GM18520 (cell line): ENCODE data around the gene CDH23.

Experiments used
- ATAC-seq: cut with Tn5 transposase; IDR thresholded peaks from one replicate; pipeline ENCODE4 v1.9.1; 2021; ENCODE audit not compliant: unreplicated experiment

The CDH23 gene

DNA sequence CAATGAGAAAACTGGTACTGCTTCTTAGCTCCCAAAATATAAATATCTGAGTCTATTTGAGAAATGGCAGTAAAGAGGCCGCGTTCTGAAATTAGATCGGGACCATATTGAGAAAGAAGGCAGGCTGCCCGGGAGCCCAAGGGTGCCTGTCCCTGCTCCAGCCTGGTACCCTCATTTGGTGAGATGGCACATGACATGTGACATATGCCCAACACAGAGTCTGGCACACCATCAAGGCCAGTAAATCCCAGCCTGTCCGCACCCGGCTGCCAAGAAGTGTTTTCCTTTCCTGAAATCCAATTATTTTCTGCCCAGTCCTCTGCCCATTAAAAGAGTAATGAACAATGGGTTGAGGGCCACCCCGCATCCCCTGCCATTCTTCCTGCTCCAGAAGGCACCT lies 66.4 kb downstream of the CDH23 start:
- ATAC-seq = no peak

DNA sequence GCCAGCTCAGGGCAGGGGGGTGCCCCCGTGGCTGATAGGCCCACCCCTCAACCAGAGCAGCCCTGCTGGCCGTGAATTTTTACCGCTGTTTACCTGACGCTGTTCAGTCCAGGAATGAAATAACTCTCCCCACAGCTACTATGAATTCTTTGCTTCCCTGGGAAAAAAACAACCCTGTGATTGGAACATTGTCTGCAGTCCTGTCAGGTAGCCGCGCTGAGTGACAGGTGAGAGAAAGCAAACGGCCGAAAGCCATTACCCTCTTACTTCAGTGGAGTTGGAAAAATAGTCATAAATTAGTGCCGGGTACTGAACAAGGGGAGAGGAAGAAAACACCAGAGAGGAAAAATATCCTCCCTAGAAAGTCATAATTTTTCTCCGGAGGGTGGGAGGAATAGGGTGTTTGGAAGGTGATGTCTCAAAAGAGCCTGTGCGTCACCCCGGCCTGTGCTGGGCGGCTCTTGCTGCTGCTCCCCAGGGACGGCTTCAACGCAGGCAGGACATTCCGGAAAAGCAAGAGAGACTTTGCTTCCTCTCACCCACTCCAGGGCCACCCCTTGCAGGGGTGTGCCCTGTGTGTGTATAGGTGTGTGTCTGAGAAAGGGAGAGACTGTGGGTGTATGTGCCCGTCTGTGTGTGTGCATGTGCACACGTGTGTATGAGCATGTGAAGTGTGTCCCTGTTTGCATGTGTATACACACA lies 69.0 kb downstream of the CDH23 start:
- no peak for ATAC-seq

DNA sequence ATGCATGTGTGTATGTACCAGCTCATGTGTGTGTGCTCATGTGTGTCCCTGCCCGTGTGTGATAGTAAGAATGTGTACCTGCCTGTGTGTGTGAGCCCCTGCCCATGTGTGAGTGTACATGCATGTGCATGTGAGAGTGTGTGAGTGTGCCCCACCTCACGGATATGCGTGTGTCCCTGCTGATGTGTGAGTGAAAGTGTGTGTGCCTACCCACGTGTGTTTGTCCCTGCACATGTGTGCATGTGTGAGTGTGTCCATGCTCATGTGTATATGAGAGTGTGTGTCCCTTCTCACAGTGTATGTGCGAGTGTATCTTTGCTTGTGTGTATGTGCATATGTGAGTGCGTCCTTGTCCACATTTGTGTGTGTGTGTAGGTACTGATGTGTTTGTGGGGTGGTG lies 69.6 kb downstream of the CDH23 start:
- no peak for ATAC-seq

DNA sequence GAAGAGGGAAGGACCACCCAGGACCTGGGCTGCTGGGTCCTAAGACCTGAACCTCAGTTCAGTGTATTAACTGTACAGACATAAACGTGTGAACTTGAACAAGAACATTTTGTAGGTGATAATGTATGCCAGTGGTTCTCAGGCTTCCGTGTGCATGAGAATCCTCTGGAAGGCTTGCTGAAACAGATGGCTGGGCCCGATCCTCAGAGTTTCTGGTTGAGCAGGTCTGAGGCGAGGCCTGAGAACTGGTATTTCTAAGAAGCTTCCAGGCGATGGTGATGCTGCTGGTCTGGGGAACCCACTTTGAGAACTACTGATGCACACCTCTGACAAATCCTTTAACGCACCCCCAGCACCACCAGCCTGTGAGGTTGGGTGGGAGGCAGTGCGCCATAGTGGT lies 70.4 kb downstream of the CDH23 start:
- no peak for ATAC-seq

DNA sequence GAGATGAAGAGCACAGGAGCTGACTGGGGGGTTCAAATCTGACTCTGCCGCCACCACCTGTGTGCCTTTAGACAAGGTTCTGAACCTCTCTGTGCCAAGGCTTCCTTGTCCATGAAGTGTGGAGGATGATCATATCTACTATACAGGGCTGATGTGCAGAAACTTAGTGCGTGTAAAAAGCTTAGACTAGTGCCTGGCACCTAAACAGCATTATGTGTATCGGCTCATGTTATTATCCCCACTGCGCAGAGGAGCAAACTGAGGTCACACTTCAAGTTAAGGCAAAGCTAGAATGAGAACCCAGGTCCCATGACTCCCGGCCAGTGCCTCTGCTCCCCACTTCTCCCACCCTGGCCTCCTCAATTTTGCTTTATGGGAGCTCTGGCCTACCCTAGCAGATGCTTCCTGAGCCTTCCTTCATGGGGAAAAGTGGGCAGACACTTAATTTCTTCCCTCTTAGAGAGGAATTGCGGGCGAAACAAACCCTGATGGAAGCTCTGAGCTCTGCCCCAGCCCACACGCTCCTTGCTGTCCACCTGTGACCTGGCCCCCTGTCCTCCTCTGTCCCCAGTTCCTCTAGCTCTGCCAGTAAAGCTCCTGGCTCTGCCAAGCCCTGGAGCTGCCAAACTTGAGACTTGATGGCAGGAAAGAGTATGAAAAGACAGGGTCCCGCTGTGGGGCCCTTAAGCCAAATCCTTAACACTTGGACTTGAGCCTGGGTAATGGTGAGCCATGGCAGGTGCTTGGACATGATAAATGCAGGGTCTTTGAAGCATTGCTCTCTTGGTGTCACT lies 71.0 kb downstream of the CDH23 start:
- ATAC-seq = no peak

DNA sequence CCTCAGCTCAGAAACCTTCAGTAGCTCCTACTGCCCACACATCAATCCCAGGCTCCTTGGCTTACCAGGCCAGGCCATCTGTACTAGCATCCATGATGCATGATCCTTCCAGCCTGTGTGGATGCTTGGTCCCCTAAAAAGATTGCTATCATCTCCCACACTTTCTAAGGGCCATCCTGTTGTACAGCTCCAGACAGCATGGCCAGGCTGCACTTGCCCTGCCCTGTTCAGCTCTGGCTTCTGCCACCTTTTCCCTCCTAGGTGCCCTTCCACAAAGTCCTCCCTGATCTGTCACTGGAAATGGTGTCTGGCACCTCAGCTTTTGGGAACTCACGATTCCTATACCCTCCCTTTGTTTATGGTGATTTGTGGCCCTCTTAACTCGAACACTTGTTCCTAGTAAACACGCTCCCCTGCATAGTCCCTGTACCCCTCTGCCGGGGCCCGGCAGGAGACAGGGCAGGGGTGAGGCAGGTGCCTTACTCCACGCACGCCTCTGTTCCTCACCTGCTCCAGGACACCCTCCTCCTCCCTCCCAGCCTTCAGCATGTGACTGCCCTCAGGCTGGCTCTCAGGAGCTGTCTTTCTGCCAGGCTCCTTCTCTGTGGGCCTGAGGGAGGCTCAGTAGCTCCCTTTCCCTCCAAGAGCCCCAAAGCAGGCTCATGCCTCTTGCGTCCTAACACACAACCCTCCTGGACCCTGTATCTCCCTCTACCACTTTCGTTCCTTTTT lies 71.8 kb downstream of the CDH23 start:
- no peak for ATAC-seq

DNA sequence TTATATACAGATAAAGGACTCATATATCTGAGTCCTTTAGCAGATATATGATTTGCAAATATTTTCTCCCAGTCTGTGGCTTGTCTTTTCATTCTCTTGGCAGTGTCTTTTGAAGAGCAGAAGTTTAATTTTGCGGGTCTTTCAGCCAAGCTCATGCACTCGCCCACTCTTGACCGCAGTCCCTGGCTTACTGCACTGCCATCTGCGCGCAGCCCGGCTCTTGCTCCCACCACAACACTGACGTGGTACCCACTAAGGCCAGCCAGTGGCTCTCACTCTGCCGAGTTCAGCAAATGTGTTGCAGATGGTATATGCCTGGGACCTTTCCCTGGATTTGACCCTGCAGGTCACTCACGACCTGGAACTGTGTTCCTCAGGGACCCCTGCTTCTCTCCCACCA lies 74.3 kb downstream of the CDH23 start:
- ATAC-seq = no peak

DNA sequence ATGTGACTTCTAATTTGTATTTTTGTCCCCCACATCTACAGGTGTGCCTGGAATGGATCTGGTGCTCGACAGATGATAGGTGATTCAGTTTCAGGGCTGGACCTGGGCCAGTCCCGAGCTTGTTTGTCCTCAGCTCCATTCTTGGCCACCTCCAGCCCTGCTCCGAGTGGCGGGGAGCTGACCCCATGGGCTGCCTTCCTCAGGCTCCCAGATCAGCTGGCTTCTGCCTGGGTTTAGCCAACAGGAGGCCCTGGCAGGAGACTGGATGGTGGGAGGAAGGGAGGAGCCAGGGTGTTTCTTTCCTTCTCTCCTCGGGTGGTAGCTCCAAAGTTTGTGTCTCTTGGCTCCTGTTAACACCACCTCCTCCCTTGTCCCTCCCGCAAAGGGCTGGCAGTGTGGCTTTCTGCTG lies 75.2 kb downstream of the CDH23 start:
- ATAC-seq = no peak

DNA sequence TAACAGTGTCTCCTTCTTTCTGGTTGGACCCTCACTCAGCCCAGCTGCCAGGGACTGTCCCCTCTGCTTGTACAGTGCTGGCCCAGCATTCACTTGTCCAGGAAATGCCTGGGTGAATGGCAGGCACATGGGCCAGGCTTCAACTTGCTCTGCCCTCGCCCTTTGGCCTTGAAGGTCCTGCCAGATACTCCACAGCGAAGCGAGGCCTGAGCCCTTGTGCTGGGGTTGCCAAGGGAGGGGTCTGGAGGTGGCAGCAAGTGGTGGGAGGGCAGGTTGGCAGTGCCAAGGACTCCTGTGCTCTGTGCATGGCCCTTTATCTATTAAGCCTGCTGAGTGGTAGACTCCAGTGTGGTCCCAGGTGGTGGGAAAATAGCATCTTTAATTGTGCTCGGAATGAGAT lies 75.7 kb downstream of the CDH23 start:
- no peak for ATAC-seq

DNA sequence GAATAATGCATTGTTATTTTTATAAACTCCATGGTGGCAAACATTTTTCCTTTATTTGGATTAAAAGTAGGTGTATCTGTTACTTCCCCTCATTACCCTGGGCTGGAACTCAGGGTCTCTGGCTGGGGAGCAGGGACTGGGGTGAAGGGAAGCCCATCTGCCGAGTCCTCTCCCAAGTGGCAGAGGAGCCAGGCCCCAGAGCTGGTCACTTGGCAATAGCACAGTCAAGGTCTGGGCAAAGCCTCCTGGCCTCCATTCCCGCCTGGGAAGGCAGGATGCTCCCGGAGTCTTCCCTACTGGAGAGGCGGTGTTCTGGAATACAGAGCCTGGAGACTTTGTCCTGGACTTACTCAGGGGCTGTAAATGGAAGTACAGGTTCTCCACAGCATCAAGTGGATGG lies 76.2 kb downstream of the CDH23 start:
- no peak for ATAC-seq

DNA sequence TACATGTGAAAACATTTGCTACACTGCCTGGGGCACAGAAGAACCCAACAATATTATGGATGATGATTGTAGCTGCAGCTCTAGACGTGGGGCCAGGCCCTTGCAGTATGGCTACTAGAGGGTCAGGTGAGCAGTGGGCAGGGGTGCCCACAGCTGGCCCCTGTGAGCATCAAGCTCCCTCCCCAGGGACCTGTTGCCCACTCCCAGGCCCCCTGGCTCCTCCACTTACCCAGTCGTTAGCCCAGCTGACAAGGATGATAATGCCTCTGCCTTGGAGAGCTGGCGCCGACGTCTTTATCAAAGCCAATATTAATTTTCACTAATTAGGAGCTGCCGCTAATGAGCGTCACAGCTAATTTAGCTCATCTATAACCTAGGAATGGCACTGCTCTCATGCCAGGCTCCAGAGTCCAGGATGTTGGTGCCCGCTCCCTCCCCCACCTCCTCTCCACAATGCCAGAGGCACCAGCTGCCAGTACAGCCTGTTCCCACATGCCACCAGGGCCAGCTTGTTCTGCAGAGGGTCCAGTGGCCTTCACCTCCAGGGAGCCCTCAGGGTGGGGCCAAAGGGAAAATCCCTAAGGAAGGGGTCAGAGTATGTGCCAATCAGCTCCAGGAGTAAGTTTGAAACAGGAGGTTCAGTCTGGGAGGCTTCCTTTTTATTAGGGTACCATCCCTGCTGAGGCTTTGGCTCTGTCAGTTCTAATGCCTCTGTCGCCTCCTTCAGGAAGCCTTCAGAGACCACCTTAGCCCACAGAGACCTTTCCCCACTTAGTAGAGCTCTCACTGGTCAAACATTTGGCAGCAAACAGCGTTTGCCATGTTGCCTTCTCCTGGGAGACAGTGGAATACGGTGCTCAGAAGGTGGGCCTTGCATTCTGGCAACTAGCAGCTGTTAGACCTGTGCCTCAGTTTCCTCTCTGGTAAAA lies 77.2 kb downstream of the CDH23 start:
- no peak for ATAC-seq

DNA sequence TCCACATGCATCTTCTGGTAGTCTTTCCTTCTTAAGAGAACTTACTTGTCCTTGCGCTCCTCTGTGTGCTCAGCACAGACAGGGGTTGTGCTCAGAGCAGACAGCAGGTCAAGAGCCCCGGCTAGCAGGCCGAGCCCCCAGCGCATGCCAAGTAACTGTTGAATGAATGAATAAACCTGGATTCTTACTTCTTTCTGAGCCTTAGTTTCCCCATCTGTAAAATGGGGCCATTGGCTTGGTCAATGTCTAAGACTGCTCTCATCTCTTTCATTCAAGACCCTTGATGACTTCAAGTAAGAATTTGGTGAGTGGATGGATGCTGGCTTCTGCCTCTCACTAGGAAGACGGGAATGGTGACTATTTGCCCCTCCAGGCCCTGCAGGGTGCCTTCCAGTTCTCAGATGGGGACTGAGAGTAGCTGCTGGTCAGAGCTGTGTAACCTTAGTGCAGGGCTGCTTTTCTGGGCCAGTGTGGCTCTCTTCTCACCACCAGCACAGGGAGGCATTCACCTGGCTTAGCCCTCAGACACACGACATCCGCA lies 78.1 kb downstream of the CDH23 start:
- ATAC-seq = no peak

DNA sequence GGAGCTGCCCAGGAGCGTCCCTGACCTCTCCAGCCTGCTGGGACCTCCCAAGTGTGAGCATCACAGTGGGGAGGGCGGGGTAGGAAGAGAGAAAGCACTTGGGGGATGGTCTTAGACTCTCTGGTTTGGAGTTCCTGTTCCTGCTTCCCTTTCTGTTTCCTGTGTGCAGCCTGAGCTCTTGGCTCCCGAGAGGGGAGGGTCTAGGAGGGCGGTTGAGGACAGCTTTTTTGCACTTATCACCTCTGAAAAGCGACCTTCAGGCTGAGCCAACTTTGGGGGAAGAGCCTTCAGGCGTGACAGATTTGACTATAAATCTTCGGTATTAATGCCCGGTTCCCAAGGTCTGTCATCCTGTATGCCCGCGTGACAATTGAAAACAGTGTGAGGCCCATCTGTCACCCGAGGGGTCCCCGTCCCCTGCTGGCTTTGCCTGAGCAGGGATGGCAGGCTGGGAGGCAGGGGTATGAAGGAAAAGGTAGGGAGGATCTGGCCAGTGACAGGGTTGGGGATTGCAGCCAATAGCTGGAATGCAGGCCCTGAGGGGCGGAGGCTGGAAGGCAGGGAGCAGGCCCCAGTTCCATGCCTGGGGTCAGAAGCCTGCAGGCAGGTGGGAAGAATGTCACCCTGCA lies 78.6 kb downstream of the CDH23 start:
- ATAC-seq = no peak

DNA sequence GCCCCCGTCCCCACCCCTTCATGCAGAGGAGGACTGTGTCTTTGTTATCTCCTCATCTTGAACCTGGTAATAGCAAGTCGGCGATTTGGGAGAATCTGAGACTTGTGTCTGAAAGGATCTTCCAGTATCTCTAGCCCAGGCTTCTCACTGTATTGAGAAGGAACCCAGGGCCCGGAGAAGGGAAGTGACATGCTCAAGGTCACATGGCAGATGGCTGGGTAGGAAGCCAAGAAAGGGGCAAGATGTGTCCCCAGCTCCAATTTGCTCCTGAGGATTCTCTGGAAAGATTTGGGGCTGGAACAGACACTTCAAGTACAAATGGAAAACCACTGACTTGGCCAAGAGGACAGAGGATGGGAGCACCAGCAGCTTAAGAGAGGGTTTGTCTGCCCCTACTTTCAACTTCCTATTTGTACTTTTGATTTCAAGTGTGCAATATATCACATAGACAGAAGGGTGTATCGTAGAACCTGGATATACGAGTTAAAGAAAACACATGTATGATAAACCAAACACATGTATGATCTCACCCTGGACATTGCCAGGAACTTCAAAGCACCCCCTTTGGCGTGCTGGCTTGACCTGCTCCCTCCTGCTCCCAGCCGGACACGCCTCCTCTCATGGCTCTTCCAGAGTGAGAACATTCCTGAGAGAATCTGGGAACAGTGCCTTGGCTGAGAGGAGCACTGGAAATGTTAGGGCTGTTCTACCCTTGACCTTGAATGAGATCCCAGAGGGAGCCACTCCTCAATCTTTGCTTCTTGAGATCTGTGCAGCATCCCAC lies 79.7 kb downstream of the CDH23 start:
- ATAC-seq = no peak

DNA sequence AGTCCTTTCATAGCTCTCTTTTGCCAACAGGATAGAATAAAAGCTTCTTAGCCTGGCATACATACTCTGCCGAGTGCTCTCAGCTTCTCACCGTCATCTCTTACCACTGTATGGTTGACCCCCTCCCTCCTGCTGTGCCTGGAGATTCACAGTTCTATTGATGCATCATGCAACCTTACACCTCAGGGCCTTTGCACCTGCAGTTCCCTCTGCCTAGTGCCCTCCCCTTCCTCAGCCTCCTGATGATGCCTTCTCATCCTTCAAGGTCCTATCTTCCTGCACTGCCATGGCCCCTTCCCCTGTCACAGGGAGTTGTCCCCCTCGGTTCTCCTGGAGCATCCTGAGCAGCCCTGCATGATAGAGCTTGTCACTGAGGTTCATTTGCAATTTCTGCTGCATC lies 81.5 kb downstream of the CDH23 start:
- ATAC-seq = no peak

DNA sequence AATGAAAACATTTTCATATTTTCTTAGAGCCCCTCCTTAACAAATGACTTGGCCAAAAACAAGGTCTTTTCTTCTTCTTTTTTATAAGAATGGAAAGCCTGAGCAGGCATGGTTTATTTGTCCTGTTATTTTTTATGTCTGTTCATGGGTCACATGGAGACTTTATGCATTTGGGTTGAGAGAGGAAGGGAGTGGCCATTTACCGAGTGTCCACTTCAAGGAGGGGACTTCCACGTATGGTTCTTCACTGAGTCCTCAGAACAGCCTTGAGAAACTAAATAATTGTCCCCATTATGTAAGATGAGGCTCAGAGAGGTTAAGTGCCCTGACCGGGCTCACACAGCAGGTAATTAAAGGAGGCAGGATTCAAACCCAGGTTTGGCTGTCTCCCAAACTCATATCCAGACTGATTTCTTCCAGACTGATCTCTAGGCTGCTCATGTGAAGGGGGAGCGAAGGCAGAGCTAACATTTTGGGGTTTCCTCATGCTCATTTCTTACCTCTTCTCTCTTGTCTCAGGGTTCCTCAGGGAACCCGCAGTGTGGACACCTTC lies 82.2 kb downstream of the CDH23 start:
- no peak for ATAC-seq

DNA sequence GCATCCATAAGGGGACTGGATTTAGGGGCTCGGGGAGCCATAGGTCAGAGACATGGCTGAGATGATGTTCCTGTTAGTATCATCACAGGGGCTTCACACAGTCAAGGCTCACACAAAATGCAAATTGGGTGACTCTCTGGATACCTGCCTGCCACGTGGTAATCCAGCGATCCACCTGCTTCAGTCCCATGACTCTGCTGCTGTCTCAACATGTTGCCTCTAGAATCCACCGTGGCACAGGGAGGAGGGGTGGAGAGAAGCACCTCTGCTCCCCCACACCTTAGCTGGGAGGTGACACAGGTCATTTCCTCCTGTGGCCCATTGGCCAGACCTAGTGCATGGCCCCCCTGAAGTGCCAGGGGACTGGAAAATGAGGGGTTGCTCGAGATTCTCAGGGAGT lies 83.1 kb downstream of the CDH23 start:
- ATAC-seq = no peak

DNA sequence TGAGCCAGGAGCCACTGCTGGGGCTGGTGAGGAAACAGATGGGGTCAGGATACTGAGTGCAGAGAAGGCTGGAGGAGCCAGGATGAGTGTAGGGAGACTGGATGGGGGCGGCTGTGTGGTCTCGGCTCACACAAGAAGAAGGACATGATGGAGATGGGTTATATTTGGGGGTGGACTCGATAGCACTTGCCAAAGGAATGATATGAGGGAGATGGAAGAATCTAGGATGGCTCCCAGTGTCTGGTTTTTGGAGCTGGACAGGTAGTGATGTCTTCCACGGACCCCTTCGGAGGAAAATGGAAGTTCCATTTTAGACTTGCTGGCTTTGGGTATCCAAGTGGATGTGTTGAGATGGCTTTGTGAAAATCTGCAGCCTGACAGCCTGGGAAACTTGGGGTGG lies 83.9 kb downstream of the CDH23 start:
- ATAC-seq = no peak

DNA sequence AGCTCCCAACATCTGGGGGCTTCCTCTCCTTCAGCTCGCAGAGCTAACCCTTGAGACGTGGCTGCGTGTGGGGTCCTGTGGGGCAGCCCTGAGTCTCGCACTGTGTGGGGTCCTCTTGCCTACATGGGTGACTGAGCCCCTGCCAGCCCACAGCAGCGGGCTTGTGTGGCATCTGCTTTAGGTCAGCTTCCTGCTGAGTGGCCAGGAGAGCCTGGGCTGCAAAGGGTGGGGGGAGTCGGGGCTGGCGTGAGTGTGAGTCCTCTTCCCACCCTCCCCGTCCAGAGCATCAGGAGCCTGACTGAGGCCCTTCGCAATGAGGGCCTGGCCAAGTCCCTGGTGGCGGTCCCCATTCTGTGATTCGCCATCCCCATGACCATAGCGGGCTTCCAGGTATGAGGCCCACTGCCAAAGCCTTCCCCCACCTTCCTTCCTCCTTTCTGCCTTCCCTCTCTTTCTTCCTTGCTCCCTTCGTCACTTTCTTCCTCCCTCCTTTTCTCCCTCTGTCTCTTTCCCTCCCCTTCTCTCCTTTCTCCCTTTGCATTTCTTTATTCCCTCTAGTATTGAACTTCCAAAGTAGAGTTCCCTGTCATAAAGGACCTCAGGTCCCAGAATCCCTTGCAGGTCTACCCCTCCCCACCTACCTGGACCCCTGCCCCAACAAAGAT lies 85.2 kb downstream of the CDH23 start:
- no peak for ATAC-seq
